Measurements from ENCODE around the gene CMTR2. TPM values are rescaled to one million over a fixed set of nuclear protein-coding genes. Genes with fewer than 3 reads are reported as not detected.

Gene CMTR2
- total RNA-seq, 1 donor from 2014 or later, result 21.6 TPM

DNA sequence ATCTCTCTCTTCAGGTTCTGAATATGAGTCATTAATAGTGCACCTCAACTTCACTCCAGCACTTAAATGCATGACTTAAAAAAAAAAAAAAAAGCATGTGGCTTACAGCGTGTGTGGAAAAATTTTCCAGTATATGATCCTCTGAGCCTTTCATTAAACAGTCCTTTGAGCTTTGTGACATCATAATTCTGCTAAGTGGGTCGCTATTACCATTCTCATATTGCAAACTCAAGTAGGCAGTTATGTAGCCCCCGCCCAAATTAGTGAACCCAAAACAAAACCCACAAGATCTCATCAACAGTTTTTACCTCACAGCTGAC is 672 bp downstream of the CMTR2 start:
- peaks cover 7% of the 10 kb centered on the region for H3K27me3 ChIP-seq
- H3K36me3 ChIP-seq, result peaks cover 24% of the 10 kb centered on the region
- TF ChIP-seq, protein P1, sequence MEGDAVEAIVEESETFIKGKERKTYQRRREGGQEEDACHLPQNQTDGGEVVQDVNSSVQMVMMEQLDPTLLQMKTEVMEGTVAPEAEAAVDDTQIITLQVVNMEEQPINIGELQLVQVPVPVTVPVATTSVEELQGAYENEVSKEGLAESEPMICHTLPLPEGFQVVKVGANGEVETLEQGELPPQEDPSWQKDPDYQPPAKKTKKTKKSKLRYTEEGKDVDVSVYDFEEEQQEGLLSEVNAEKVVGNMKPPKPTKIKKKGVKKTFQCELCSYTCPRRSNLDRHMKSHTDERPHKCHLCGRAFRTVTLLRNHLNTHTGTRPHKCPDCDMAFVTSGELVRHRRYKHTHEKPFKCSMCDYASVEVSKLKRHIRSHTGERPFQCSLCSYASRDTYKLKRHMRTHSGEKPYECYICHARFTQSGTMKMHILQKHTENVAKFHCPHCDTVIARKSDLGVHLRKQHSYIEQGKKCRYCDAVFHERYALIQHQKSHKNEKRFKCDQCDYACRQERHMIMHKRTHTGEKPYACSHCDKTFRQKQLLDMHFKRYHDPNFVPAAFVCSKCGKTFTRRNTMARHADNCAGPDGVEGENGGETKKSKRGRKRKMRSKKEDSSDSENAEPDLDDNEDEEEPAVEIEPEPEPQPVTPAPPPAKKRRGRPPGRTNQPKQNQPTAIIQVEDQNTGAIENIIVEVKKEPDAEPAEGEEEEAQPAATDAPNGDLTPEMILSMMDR (IDR thresholded peaks at IDR 0.05), result no peak
- DNase-seq (no peak), ATAC-seq (no peak)
- peak overlapping the region; percentile 93 for H3K27ac ChIP-seq
- intact Hi-C loops (cut with DNase I), result no loop called here
- H3K4me1 ChIP-seq, result peaks cover 13% of the 10 kb centered on the region
- no peaks in the 10 kb centered on the region for H3K9me3 ChIP-seq
- peak overlapping the region; percentile 77 for H3K4me3 ChIP-seq

DNA sequence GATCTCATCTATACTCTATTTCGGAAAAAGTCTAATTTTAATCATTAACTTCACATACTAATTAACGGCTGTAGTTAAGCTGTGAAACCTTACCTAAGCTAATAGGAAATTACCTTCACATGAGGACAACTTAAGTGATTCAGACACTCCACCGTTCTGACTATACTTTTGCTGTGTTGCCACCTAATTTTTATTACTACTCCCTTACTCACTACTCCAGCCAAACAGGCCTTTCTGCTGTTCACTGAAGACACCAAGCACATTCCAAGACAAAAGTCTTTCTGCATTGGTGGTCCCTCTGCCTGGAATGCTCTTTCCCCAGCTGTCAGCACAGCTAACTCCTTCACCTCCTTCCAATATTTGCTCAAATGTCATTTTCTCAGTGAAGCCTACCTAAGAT is 1.3 kb downstream of the CMTR2 start:
- DNase-seq (no peak), ATAC-seq (no peak)
- Histone ChIP-seq H3K36me3 (peaks cover 25% of the 10 kb centered on the region), H3K27me3 (peaks cover 7% of the 10 kb centered on the region), H3K4me3 (peak overlapping the region; percentile 77), H3K9me3 (no peaks in the 10 kb centered on the region), H3K27ac (peak overlapping the region; percentile 93), H3K4me1 (peaks cover 13% of the 10 kb centered on the region)
- intact Hi-C loops (cut with DNase I), result no loop called here
- TF ChIP-seq, protein P1 (IDR thresholded peaks at IDR 0.05), result no peak

DNA sequence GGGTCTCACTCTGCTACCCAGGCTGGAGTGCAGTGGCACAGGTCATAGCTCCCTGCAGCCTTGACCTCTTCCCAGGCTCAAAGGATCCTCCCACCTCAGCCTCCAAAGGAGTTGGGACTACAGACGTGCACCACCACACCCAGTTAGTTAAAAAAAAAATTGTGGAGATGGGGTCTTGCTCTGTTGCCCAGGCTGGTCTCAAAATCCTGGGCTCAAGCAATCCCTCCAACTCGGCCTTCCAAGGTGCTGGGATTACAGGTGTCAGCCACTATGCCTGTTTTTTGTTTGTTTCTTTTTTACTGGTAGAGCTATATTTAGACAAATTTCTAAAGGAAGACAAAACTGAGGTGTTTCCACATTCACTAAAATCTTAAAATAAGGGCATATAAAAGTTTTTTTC is 1.7 kb downstream of the CMTR2 start:
- DNase-seq (no peak), ATAC-seq (no peak)
- Histone ChIP-seq H3K4me1 (peaks cover 13% of the 10 kb centered on the region), H3K4me3 (no peak overlapping the region), H3K36me3 (peaks cover 25% of the 10 kb centered on the region), H3K27ac (no peak overlapping the region), H3K9me3 (no peaks in the 10 kb centered on the region), H3K27me3 (peaks cover 7% of the 10 kb centered on the region)
- TF ChIP-seq, protein P1 (IDR thresholded peaks at IDR 0.05), result no peak
- intact Hi-C loops (cut with DNase I), result no loop called here

DNA sequence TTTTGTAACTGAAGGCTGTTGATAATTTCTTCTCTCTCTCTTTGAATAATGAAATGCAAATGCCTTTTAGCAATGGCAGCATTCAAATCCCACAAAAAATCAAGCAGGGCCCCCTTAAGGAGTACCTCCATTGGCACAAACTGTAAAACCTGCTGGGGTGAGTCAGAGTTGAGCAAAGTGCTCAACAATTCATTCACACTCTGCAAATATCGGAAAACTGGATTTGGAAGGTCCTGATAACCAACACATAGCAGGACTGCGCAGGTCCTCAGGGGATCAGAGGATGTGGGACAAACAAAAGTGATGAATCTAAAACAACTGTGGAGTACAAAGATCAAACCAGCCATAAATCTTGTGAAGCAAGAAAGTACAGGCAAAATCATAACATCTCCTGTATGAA is 5.6 kb downstream of the CMTR2 start:
- Histone ChIP-seq H3K4me1 (peaks cover 13% of the 10 kb centered on the region), H3K27me3 (no peaks in the 10 kb centered on the region), H3K9me3 (no peaks in the 10 kb centered on the region), H3K27ac (no peak overlapping the region), H3K36me3 (peaks cover 25% of the 10 kb centered on the region), H3K4me3 (no peak overlapping the region)
- DNase-seq (no peak), ATAC-seq (no peak)
- intact Hi-C loops (cut with DNase I), result no loop called here
- TF ChIP-seq, protein P1 (IDR thresholded peaks at IDR 0.05), result no peak

DNA sequence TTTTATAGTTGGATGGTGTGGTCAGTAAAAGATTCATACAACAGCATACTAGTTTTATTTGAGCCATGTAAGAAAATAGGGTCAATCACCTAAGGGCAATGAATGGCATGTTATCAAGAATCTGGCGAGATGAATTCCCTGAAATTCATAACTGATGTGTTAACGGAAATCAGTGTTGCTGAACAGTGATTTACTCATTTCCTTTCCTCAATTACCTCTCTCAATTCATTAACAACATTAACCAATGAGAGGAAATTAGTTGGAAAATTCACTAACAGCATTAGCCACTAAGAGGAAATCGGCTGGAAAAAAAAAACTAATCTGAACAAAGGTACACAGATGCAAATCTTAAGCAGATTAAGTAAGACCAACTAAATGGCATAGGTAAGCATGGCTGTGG is 6.3 kb downstream of the CMTR2 start:
- ATAC-seq (no peak), DNase-seq (no peak)
- H3K9me3 ChIP-seq, result no peaks in the 10 kb centered on the region
- H3K27me3 ChIP-seq, result no peaks in the 10 kb centered on the region
- TF ChIP-seq, protein P1 (IDR thresholded peaks at IDR 0.05), result no peak
- H3K36me3 ChIP-seq, result peaks cover 25% of the 10 kb centered on the region
- peaks cover 7% of the 10 kb centered on the region for H3K4me1 ChIP-seq
- H3K27ac ChIP-seq, result no peak overlapping the region
- no peak overlapping the region for H3K4me3 ChIP-seq
- intact Hi-C loops (cut with DNase I), result no loop called here

DNA sequence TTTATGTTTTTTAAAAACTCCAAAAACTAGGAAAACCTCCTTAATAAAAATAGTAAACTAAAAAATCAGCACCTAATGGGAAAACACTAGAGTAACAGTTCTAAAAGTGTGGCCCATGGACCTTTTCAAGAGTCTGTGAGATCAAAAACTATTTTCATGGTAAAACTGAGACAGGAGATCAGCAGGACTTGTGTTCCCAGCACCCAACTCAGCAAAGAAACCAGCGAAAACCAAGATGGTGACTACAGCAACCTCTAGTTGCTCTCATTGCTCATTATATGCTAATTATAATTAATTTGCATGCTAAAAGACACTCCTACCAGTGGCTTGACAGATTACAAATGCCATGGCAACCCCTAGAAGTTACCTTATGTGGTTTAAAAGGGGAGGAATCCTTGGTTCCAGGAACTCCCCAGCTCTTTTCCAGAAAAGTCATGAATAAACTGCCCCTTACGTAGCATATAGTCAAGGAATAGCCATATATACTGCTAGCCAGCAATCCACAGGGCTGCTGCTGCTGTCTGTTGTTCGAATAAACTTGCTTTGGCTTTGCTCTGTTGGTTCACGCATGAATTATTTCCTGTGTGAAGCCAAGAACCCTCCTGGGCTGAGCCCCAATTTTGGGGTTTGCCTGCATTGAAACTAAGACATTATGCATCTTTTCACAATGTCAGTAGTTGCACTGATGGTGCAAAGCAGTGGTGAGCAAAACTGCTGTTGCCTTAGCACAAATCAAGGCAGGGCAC is 12.4 kb downstream of the CMTR2 start:
- Histone ChIP-seq H3K4me3 (no peak overlapping the region), H3K27me3 (no peaks in the 10 kb centered on the region), H3K4me1 (no peaks in the 10 kb centered on the region), H3K27ac (no peak overlapping the region), H3K9me3 (no peaks in the 10 kb centered on the region), H3K36me3 (no peaks in the 10 kb centered on the region)
- ATAC-seq, result no peak
- no peak for DNase-seq
- intact Hi-C loops (cut with DNase I), result no loop called here
- TF ChIP-seq, protein P1 (IDR thresholded peaks at IDR 0.05), result no peak
